ENCODE measurements around the gene BORCS6. TPM values are rescaled to one million over a fixed set of nuclear protein-coding genes. Genes with fewer than 3 reads are reported as not detected.

Gene BORCS6
- total RNA-seq, 2 experiments from 2014 or later: 6.1 to 6.4 TPM

GRCh38 chr17:8156246-8156992, 33.6 kb downstream of the BORCS6 start:
- Histone ChIP-seq H3K9me3 (ENCODE audit: control insufficient read depth in 1 of 2, insufficient read depth in 1 of 2, low read length in 2 of 2) (no peaks in the 10 kb centered on the region), H3K27me3 (ENCODE audit: control insufficient read depth in 1 of 2, insufficient read depth in 2 of 2, low read length in 2 of 2) (no peaks in the 10 kb centered on the region), H3K4me3 (ENCODE audit: low read length) (peak overlapping the region; percentile 86), H3K4me1 (ENCODE audit: insufficient read depth, low read length) (peaks cover 88% of the 10 kb centered on the region), H3K36me3 (ENCODE audit: insufficient read depth, low read length) (peaks cover 35% of the 10 kb centered on the region), H3K27ac (ENCODE audit: low read depth in 1 of 2, low read length in 2 of 2) (peak overlapping the region; percentile 99 to 100)
- TF ChIP-seq CTCF (IDR thresholded peaks at IDR 0.05): no peak
- DNase-seq (peak; percentile 99 to 100 (median 100)), ATAC-seq (ENCODE audit: poor library complexity) (peak; percentile 70)
- H3K27ac Mint-ChIP-seq: no peak overlapping the region
- H3K4me3 Mint-ChIP-seq: no peak overlapping the region
- H3K27me3 Mint-ChIP-seq: peaks cover 3% of the 10 kb centered on the region
- H3K4me1 Mint-ChIP-seq (ENCODE audit: low read depth): peaks cover 73% of the 10 kb centered on the region
- intact Hi-C loops (cut with DNase I, micrococcal nuclease): loop anchor here (1.0 to 10.0 kb wide), 8 partner anchors 17 to 672 kb away; partner anchors contain the start of genes ALOXE3 (in 1 of the 2), CTC1 (in 1 of the 2), KDM6B (in 1 of the 2) and PFAS (in 1 of the 2)
- CTCF ChIA-PET: interaction anchor here (0.6 to 3.1 kb wide), 14 partner anchors 11 to 469 kb away, joined by 3 to 32 read pairs (median 4); partner anchors contain the start of genes AURKB, HES7, TP53 and WRAP53
- H3K9me3 Mint-ChIP-seq: no peaks in the 10 kb centered on the region
- H3K36me3 Mint-ChIP-seq (ENCODE audit: low read depth): peaks cover 66% of the 10 kb centered on the region
- POLR2A ChIA-PET: interaction anchor here (0.5 to 16.4 kb wide), 31 partner anchors 7 to 772 kb away, joined by 3 to 419 read pairs (median 7); partner anchors contain the start of genes ALOXE3, AURKB, BORCS6 and CTC1

GRCh38 chr17:8155996-8156245, 34.1 kb downstream of the BORCS6 start:
- no peaks in the 10 kb centered on the region for H3K9me3 Mint-ChIP-seq
- peaks cover 66% of the 10 kb centered on the region for H3K36me3 Mint-ChIP-seq (ENCODE audit: low read depth)
- intact Hi-C loops (cut with DNase I, micrococcal nuclease): loop anchor here (1.0 to 10.0 kb wide), 8 partner anchors 17 to 671 kb away; partner anchors contain the start of genes ALOXE3 (in 1 of the 2), CTC1 (in 1 of the 2), KDM6B (in 1 of the 2) and PFAS (in 1 of the 2)

More at GRCh38 chr17:8155996-8156245, 34.1 kb downstream of the BORCS6 start:
- no peaks in the 10 kb centered on the region for H3K27me3 ChIP-seq (ENCODE audit: control insufficient read depth in 1 of 2, insufficient read depth in 2 of 2, low read length in 2 of 2)
- peaks cover 4% of the 10 kb centered on the region for H3K27me3 Mint-ChIP-seq
- POLR2A ChIA-PET: interaction anchor here (0.7 to 16.4 kb wide), 24 partner anchors 8 to 677 kb away, joined by 3 to 419 read pairs (median 12); partner anchors contain the start of genes ALOXE3, AURKB, BORCS6 and CTC1
- H3K4me3 ChIP-seq (ENCODE audit: low read length): peak overlapping the region; percentile 86
- no peak for TF ChIP-seq CTCF (IDR thresholded peaks at IDR 0.05)
- ATAC-seq (ENCODE audit: poor library complexity): no peak
- CTCF ChIA-PET: interaction anchor here (1.4 to 3.1 kb wide), 3 partner anchors 17 to 36 kb away, joined by 12 to 32 read pairs (median 18); no protein-coding TSS in a partner anchor
- no peak overlapping the region for H3K27ac Mint-ChIP-seq
- H3K4me3 Mint-ChIP-seq: no peak overlapping the region
- DNase-seq: no peak
- H3K9me3 ChIP-seq (ENCODE audit: control insufficient read depth in 1 of 2, insufficient read depth in 1 of 2, low read length in 2 of 2): no peaks in the 10 kb centered on the region
- peak overlapping the region; percentile 99 to 100 for H3K27ac ChIP-seq (ENCODE audit: low read depth in 1 of 2, low read length in 2 of 2)
- H3K4me1 Mint-ChIP-seq (ENCODE audit: low read depth): peaks cover 70% of the 10 kb centered on the region
- peaks cover 88% of the 10 kb centered on the region for H3K4me1 ChIP-seq (ENCODE audit: insufficient read depth, low read length)
- H3K36me3 ChIP-seq (ENCODE audit: insufficient read depth, low read length): peaks cover 30% of the 10 kb centered on the region

All from CD4-positive, alpha-beta T cell (primary cell).